GM19438 (cell line): Measurements from ENCODE around the gene ATAD2B.

ENCODE experiments used
- ATAC-seq: cut with Tn5 transposase; IDR thresholded peaks from one replicate; pipeline ENCODE4 v1.9.1; 2021; ENCODE audit warnings: low read depth; ENCODE audit not compliant: unreplicated experiment

ATAD2B gene

DNA sequence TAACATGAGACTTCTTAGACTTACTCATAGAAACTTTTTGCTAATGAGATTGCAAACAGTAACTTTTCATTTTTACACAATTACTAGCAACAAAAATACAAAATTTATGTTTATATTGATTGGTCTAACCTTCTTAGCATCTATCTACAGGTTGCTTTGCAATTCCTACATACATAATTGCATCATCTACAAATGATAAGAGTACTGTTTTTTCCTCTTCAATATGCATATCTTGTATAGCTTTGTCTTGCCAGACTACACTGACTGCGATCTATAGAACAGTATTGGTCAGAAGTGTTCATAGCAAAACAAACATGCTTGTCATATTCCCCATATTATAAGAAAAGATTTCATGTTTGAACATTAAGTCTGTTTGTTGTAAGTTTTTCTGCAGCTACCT is 87.9 kb downstream of the ATAD2B start:
- ATAC-seq = no peak

DNA sequence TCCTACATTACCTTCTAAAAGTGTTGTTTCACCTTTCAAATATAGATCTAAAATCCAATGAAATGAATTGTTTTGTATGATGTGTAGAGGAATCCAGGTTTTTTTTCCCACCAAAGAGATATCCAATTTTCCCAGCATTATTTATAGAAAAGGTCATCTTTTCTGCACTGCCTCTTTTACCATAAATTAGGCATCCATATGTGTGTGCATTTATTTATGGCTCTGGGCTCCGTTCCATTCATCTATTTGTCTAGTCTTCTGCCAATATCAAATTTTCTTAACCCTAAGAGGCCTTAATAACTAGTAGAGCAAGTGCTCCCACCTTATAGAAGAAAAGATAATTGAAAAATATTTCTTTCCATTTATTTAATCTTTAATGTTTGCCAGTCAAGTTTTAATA is 88.3 kb downstream of the ATAD2B start:
- no peak for ATAC-seq

DNA sequence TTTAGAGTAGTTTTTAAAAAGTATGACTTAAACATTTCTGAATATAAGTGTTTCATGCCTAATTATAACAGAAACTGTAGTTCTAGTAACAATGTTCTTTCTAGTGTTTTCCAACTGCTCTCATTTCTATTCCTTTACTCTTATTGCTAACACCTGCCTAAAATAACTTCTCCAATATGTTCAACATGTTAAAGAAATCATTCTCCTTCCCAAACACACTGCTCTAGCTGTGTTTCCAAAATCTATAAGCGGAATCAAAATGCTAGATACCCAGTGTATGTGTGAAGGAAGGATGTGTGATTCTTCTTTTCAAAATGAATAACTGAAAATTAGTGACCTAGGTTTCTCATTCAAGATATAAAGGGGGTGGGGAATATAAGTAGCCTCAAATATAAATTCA is 89.1 kb downstream of the ATAD2B start:
- no peak for ATAC-seq

DNA sequence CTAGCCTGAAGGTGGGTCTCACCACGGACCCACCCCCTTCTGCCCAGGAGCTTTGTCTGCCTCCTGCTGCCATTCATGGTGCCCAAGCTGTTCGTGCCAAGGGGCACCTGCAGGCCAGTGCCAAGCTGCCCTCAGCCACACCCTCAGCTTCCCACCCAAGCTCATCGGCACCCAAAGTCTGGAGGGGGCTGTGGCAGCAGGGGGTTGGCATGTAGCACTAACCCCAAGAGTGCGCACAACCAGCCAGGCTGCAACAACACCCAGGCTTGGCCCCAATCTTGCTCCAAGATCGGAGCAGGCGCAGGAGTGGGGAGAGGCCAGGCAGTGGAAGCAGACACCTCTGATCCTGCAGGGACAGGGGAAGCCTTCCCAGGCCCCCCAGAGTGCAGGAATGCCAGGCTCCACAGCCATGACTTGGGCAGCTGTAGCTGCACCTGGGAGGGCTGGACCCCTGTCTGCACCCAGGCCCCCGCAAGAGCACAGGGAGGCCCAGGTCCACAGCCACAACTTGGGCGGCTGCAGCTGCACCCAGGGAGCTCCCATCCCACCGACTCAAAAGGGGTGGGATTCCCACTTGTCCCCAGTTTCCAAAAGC is 89.9 kb downstream of the ATAD2B start:
- no peak for ATAC-seq

DNA sequence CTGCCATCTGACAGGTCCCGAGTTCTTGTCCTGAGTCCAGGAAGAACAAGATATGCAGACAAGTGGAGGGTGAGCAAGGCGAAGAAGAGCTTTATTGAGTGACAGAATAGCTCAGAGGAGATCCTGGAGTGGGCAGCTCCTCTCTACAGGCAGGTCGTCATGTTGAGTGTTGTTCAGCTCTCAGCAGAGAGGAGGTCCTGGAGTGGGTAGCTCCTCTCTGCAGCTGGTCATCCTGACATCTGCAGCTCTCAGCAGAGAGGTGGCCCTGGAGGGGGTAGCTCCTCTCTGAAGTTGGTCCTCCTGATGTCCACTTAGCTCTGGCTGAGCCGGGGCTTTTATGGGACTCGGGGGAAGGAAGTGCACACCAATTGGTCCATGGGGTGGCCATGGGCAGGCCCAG is 90.4 kb downstream of the ATAD2B start:
- ATAC-seq = no peak

DNA sequence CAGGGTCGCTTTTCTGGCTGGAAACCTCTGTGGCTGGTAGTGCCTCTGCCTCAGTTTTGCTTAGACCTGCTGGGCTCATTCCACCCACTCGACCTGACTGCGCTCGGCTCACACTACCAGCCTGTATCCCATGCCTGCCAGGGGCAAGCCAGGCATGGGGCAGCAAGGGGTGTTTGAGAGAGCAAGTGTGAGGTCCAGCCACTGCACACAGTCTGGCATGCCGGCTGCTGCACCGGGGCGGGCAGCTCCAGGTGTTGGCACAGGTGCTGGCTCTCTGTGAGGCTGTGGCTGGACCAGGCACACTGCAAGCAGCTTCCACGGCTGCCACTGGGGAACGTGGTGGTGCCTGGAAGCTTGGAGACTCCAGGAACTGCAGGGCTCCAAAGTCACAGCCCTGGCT is 90.9 kb downstream of the ATAD2B start:
- ATAC-seq = no peak

DNA sequence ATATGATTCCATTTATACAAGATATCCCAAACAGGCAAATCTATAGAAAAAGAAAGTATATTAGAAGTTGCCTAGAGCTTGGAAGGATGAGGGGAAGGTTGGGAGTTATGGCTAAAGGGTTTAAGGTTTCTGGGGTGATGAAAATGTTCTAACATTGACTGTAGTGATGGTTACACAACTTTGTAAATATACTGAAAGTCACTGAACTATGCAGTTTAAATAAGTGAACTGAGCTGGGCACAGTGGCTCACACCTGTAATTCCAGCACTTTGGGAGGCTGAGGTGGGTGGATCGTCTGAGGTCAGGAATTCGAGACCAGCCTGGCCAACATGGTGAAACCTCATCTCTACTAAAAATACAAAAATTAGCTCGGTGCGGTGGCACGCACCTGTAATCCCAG is 91.5 kb downstream of the ATAD2B start:
- no peak for ATAC-seq

DNA sequence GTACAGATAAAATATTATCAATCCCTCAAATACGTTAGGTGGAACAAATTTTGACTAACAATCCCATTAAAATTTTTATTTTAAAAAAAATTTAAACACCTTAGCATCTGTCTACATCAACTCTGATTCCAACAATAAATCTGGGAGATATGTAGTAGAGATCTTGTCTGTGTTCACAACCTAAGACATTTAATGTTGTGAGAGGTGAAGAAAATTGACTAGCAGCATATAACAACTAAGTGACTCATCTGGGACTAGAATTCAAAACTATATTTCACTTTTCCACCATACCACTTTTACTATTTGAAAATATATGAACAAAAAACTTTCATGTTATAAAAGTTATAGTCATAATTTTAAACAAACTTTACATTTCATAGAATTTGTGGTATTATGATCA is 97.9 kb downstream of the ATAD2B start:
- ATAC-seq = no peak

DNA sequence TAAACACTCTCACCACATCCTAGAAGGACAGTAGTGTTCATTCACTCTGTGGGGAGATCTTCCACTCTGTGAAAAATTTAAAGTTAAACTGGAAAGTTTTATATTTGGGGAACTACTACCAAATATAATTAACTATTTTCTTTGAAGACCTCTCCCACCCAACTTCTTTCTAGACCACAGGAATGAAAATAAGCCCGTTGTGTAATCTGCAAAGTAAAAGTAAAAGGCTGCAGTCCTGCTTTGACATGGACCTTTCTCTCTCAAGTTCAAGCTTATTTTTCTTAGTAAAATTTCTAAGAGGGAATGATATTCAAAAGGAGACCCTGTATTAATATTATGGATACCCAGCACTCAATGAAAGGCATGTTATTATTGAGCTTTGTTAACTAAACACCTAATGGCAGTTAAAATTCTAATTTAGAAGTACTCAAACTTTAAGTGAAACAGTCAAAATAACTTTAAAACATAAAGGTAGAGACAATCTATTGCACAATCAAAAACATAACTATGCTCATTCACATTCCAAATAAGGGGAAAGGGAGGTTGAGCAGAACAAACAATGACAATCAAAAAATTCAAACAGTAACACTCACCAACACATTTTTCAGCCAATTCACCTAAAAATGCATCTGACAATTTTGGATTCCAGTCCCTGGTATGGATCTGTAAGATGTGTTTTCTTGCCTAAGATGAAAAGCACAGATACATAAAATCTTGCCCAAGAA is 98.5 kb downstream of the ATAD2B start:
- ATAC-seq = no peak

DNA sequence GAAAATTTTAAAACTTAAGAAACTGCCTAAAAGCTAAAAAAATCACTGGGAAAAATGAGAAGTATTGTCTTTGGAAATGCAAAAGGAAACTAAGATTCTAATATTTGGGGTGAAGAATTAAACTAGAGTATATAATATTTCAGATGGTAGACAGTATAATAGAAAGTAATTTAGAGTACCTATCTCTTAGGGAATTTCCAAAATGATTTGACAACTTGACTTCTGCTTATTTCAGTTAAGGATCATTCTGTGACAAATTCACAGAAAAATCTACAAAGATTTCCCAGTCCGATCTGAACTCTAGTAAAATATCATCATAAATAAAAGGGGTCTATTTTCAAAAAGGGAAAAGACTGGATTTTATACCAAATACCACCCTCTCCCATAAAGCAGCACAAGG is 99.6 kb downstream of the ATAD2B start:
- no peak for ATAC-seq

DNA sequence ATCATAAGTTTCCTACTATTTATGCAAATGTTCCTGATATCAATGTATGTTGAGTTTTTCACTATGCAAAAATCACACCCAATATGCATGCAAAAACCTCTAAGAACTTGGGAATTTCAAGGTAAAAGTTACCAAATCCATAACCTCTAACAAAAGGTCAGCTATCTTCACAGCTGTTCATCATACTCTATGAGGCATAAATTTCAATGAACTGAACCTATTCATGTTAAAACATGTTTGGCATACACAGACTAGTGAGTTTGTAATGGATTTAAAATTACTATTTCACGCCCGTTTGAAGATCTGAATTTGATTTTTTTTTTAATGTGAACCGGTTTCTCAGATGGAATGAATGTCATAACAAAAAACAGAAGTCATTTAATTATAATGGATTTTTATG is 100.2 kb downstream of the ATAD2B start:
- no peak for ATAC-seq

DNA sequence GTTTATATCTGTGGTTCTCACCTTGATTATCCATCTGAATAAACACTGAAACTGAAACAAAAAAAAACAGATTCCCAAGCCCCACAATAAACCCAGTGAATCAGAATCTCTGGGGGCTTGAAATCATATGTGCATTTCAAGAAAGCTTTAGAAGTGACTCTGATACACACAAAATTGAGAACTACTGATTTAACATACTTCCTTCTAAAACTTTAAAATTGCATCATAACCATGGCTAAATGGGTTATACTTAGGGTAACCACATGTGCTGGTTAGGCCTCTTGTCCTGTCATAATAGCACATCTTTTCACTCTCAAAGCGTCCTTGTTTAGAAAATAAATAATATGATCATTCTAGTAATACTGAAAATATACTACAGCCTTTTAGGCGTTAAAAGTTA is 100.9 kb downstream of the ATAD2B start:
- ATAC-seq = no peak

DNA sequence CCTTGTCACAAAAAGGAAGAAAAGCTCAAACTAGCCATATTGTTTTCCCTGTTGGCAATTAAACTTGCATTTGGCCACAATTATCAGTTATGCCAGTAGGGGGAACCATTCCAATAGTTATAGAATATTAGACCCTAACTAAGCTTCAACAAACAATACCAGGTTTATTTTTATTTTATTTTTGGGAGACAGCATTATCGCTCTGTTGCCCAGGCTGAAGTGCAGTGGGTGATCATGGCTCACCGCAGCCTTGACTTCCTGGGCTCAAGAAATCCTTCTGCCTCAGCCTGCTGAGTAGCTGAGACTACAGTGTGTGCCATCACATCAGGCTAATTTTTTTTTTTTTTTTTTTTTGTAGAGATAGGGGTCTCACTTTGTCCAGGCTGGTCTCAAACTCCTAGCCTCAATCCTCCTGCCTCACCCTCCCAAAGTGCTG is 102.1 kb downstream of the ATAD2B start:
- no peak for ATAC-seq

DNA sequence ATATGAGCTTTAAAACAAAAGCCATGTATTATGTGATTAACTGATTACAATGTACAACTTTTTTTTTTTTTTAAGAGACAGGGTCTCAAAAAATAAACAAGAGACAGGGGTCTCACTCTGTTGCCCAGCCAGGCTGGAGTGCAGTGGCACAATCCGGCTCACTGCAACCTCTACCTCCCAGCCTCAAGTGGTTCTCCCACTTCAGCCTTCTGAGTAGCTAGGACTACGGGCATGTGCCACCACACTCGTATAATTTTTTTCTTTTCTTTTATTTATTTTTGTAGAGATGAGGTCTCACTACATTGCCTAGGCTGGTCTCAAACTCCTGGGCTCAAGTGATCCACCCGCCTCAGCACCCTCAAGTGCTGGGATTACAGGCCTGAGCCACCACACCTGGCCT is 103.1 kb downstream of the ATAD2B start:
- no peak for ATAC-seq

DNA sequence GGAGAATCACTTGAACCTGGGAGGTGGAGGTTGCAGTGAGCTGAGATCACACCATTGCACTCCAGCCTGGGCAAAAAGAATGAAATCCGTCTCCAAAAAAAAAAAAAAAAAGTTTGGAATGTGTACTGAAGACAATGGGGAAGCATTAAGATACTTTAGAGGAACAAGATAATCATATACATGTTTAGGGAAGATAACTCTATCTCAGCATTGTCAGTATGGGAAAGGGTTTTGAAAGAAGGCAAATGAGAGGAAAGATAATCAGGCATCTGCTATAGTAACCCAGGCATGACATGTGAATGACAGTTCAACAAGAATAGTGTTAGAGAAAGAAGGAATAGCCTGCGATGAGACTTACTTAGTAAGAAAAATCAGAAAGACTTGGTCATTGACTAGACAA is 112.0 kb downstream of the ATAD2B start:
- no peak for ATAC-seq

DNA sequence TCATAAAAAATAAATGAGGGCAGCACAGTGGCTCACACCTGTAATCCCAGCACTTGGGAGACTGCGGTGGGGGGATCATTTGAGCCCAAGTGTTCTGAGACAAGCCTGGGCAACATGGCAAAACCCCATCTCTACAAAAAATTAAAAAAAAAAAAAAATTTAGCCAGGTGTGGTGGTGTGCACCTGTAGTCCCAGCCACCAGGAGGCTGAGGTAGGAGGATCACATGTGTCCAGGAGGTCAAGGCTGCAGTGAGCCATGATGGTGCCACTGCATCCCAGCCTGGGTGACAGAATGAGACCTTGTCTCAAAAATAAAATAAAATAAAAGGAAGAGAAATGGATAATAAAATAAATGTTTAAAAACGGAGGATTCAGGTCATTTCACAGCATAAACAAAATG is 113.5 kb downstream of the ATAD2B start:
- ATAC-seq = no peak

DNA sequence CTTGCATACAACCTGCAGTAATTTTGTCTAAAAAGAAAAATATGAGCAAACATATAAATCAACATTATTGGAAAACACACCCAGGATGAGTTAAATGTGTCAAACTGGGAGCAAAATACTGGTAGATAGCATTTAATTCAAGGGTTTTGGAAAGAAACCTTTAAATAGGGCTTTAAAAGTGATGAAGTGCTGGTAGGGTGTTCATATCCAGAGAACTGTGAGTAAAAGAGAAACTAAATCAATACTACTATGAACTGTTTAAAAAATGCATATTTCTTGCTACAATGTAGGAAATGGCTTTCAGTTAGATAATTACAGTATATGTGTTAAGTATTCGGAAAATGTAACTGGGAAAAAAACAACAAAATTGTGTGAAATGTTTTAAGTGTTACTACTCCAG is 117.8 kb downstream of the ATAD2B start:
- no peak for ATAC-seq

DNA sequence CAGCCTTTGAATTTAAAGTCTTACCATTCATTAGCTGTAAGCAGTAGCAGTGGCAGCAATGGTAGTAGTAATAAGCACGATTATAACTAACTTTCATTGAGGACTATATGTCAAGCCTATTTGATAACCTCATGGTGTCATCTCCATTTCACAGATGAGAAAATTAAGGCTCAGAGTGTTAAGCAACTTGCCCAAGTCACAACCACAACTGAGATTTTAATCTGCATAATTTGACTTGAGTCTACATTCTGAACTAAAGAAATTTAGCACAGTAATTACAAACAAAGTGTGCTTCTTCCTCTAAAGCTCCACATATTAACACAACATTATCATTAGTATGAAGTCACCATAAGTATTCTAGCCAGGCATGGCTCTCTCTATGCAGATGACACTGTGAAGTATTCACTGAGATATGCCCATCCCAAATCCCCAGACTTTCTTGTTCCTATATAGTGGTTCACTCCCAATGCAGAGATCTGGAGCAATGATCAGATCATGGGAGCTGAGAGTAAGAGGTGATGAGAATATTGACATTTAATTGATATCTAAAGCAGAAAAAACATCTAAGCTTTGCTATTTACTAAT is 120.2 kb downstream of the ATAD2B start:
- no peak for ATAC-seq

DNA sequence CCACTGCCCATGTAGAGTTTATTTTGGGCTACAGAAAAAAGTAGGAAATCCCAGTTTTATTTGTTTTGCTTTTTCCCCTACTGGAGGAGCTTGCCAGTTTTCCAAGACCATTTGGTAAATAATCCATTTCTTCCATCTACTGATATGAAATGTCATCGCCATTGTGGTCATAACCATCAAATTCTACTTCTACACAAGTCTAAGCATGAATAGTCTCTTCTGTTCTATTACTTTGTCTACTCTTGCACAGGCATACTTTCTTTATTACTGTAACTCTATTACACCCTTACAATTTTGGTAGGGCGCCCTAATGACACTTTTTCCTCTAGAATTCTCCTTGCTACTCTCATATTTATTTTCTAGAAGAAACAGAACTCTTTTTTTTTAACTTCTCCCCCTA is 120.7 kb downstream of the ATAD2B start:
- ATAC-seq = no peak

DNA sequence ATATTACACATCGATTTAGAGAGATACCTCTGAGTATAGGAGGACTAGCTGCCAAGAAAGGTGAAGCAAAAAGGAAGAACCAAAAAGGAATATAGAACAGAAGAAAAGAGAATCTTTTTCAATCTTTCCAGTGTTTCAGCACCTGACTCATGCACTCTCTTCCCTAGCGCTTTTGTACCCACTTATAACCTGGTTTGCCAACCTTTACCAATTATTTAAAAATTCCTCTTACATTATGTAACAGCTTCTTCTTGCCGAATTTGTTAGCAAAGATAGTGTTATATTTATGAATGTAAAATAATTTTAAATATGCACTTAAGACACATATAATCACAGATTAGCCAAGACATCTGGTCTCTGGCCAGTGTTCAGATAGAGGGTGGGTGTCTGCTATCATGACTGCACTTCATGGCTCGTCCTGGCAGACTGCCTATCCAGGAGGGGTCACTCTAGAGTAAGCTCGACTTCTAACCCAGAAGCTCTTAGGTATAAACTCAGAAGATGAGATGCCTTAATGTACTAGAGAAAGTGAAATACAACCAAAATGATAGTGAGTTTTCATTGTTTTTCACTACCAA is 122.9 kb downstream of the ATAD2B start:
- no peak for ATAC-seq

DNA sequence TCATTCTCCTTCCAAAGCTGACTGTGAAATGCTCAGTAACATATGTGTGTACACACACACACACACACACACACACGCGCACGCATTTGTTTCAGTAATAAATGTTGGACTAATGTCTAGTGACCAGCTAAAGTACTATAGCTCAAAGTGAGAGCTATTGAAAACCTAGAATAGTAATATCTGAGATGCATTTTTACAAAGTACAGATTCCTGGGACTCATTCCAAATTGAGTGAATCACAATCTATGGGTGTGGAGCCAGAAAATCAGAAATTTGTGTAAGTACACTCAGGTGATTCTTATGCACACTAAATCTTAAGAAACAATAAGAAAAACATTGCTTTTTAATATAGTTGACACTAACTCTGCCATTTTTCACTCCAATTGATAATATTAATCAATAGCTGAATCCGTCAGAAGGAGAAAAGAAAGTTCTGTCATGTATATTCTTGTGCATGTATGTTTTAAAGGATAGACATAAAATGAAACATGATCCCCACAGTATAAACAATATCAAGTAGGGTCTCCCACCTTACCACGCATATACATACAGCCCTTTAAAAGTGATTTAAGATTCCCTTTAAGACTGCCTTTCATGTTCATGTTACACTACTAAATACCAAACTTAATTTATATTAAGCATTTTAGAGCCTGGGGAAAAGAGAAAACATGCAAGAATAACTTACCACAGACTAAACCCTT is 123.5 kb downstream of the ATAD2B start:
- ATAC-seq = no peak
